Cardiac muscle cell (in vitro differentiated cells and primary cell): ENCODE results near the gene IMMP2L. TPM values are rescaled to one million over a fixed set of nuclear protein-coding genes. Genes with fewer than 3 reads are reported as not detected.
"Not testable (repeated sequence)": the region's sequence is repeated elsewhere in the genome, so short reads cannot be mapped to it uniquely, and the experiment has no call there.

Experiments used
- DNase-seq, 2 donors: peaks; one replicate each; pipeline versions ENCODE4 v3.0.0 to v3.0.0-alpha.2; 2010 to 2017; ENCODE audit warnings: low read depth in 1 of 2, low spot score in 1 of 2
- H3K27ac ChIP-seq: fragments of 200-600 bp; sonication (generic); 2 replicates; pipeline ENCODE4 v1.5.1; 2016
- H3K27me3 ChIP-seq: fragments of 200-600 bp; sonication (generic); 2 replicates; pipeline ENCODE4 v1.6.0; 2016; ENCODE audit warnings: control low read depth
- H3K36me3 ChIP-seq: fragments of 200-600 bp; sonication (generic); 2 replicates; pipeline ENCODE4 v1.5.1; 2016; ENCODE audit warnings: control low read depth
- H3K4me1 ChIP-seq: fragments of 200-600 bp; sonication (generic); 2 replicates; pipeline ENCODE4 v1.8.1; 2017; ENCODE audit warnings: low read depth, mild to moderate bottlenecking, mixed run types
- H3K4me3 ChIP-seq: fragments of 200-600 bp; sonication (generic); 2 replicates; pipeline ENCODE4 v1.5.1; 2016; ENCODE audit warnings: mild to moderate bottlenecking
- H3K9me3 ChIP-seq: fragments of 200-600 bp; sonication (generic); 2 replicates; pipeline ENCODE4 v1.5.1; 2017; ENCODE audit warnings: low read depth, mild to moderate bottlenecking, control low read depth
- CTCF ChIP-seq: IDR thresholded peaks from 2 replicates; pipeline ENCODE4 v1.5.1; 2012; ENCODE audit warnings: low read depth, mild to moderate bottlenecking, low read length
- polyA plus RNA-seq: library from polyadenylated mRNA; unstranded; fragments of >200 nt; fragmentation: Nextera tagmentation; extraction: Ambion mirVana; gene quantifications from 2 replicates; pipeline ENCODE4 v1.2.1, GENCODE V29; 2016
- total RNA-seq: library from RNA; depleted of rRNA; stranded (reverse); fragments of >200 nt; gene quantifications from 2 replicates; pipeline ENCODE4 v1.2.3, GENCODE V29; 2016

The IMMP2L gene
- total and polyA plus RNA-seq, 2 experiments from 2014 or later: 6.0 to 11.9 TPM

GRCh38 chr7:111475419-111475748 lies 86.9 kb downstream of the IMMP2L start:
- TF ChIP-seq CTCF: no peak
- Histone ChIP-seq H3K36me3 (no peaks in the 10 kb centered on the region), H3K9me3 (no peaks in the 10 kb centered on the region), H3K4me3 (no peak overlapping the region), H3K4me1 (no peaks in the 10 kb centered on the region), H3K27me3 (no peaks in the 10 kb centered on the region), H3K27ac (no peak overlapping the region)
- DNase-seq: no peak

- Histone ChIP-seq H3K4me1 (no peaks in the 10 kb centered on the region), H3K27me3 (no peaks in the 10 kb centered on the region), H3K9me3 (no peaks in the 10 kb centered on the region), H3K36me3 (no peaks in the 10 kb centered on the region), H3K27ac (no peak overlapping the region), H3K4me3 (no peak overlapping the region)
- no peak for TF ChIP-seq CTCF
- no peak for DNase-seq
These were observed 87.4 kb downstream of the IMMP2L start for GRCh38 chr7:111474723-111475418.

GRCh38 chr7:111473449-111474198 lies 88.7 kb downstream of the IMMP2L start:
- no peaks in the 10 kb centered on the region for H3K27me3 ChIP-seq
- no peak overlapping the region for H3K27ac ChIP-seq
- DNase-seq: no peak
- no peaks in the 10 kb centered on the region for H3K36me3 ChIP-seq
- no peak for TF ChIP-seq CTCF
- no peaks in the 10 kb centered on the region for H3K9me3 ChIP-seq
- no peaks in the 10 kb centered on the region for H3K4me1 ChIP-seq
- no peak overlapping the region for H3K4me3 ChIP-seq

GRCh38 chr7:111470998-111471397 lies 91.3 kb downstream of the IMMP2L start:
- H3K4me1 ChIP-seq: no peaks in the 10 kb centered on the region

GRCh38 chr7:111469894-111470293 lies 92.4 kb downstream of the IMMP2L start:
- H3K36me3 ChIP-seq, H3K9me3 ChIP-seq, H3K4me1 ChIP-seq, H3K27me3 ChIP-seq, H3K27ac ChIP-seq, H3K4me3 ChIP-seq, DNase-seq: not testable (repeated sequence)

More at GRCh38 chr7:111470998-111471397, 91.3 kb downstream of the IMMP2L start:
- Histone ChIP-seq H3K27me3 (no peaks in the 10 kb centered on the region), H3K27ac (no peak overlapping the region), H3K36me3 (no peaks in the 10 kb centered on the region), H3K9me3 (no peaks in the 10 kb centered on the region), H3K4me3 (no peak overlapping the region)
- DNase-seq: no peak
- no peak for TF ChIP-seq CTCF

GRCh38 chr7:111465774-111466173 lies 96.5 kb downstream of the IMMP2L start:
- not testable (repeated sequence) for H3K9me3 ChIP-seq, H3K4me1 ChIP-seq, DNase-seq, H3K36me3 ChIP-seq, H3K27me3 ChIP-seq, H3K27ac ChIP-seq, H3K4me3 ChIP-seq
